Stimulated activated CD8-positive, alpha-beta memory T cell treated with anti-CD3 and anti-CD28 coated beads, Interleukin-7, amount 100 ng/mL, for 1 hour (primary cell): ENCODE results near the gene VPS16.
"Not testable (repeated sequence)": the region's sequence is repeated elsewhere in the genome, so short reads cannot be mapped to it uniquely, and the experiment has no call there.

Experiments used
- DNase-seq, 2 donors: peaks; one replicate each; pipeline ENCODE4 v3.0.0-alpha.2; 2020; ENCODE audit warnings: low read depth in 2 of 2

The VPS16 gene

DNA sequence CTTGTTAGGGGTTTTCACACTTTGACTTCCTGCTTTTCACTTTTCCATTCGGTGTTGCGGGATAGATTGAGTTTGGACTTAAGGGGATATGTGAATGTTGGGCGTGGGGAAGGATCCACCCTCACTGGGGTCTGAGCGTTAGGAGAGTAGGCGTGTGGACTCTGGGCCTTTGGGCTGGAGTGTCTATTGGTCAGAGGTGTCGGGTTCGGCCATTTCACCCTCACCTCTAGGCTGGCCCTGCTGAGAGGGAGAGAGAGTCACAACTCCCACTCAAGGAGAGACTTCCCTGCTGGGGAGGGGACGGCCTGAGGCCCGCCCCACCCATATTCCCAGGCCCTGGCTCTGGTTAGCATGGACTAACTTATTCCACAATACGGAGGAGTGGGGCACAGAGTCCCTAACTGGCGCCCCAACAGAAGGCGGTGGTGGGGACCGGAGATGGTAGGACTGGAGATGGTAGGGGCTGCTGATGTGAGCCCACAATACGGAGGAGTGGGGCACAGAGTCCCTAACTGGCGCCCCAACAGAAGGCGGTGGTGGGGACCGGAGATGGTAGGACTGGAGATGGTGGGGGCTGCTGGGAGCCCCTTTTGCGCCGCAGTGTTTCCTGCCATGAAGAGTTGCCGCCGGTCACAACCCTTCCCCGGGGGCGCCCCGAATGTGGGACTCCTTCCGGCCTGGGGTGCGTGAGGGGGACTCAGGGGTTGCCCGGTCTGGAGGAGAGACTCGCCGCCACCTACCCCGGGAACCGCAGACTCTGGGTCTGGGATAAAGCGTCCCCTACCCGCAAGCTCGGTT, 31.3 kb downstream of the VPS16 start:
- DNase-seq, result no peak

DNA sequence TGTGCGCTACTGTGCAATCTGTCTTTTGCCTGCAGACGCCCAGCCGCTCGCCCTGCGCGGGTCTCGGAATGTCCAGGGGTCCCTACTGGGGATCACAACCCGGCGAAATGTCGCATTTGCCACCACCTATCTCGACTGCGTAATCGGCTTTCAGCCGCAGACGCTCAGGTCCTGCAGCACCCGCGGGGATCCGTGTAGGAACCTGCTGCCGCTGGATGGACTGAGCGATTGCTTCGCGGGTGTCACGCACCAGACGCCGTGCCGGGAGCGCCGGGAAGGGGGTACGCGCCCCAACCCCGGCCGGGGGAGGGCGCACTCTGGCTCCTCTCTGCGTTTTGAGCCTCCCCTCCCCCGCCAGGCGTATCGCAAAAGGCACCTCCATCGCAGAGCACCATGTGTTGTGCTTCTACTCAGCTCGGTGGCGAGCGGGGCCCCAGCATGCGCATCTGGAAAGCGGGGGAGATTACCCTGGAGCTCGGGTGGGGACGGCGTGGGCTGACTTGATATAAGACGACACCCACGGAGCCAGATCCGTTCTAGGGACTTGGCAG, 32.0 kb downstream of the VPS16 start:
- peak; percentile 42 to 52 for DNase-seq

DNA sequence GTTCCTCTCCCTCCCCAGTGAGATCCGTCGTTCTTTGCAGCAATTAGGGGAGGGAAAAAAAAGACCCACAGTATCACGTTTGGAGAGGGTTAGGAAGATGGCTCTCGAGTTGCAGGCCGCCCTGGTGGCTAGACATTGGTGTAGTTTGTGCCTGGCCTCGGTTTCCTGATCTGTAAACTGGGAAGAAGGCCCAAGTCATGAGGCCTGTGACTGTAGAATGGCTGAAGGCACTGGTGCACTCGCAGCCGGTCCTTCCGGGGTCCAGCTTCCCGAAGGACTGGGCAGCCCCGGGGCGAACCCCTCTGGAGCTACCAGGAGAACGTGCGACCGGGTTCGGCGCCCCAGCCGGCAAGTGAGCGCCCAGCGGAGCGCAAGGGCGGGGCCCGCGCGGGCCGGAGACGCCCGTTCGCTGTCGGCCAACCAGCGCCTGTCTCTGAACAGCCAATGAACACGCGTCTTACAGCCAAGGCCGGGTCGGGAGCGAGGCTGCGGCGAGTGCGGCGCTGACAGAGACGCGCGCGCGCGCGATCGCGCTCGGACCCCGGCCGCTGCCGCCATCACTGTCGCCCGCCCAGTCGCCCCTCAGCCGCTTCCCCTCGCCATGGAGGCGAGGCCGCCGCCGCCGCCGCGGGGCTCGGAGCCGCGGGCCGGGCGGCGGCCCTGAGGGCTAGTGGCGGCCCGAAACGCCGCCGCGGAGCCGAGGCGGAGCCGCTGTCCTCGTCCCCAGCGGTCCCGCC, 32.6 kb downstream of the VPS16 start, which contains the start of gene PTPRA:
PTPRA (plus strand) TSS at position 472 of the 737 bp plus-strand sequence. CDS start 90,797 bp downstream, outside the sequence.
- DNase-seq, result peak; percentile 83 to 86

DNA sequence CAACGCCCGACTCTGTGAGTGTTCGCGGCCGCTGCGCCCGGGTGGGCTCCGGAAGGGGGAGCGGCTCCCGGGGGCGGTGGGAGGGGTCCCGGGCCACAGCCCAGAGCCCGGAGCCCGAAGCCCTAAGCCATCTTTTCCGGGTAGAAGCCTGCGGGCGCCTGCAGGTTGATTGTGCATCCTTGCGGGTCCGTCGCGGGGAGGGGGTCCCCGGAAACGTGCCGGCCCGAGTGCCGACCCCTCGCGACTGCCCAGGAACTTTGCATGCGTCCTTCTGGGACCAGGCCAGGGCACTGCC, 33.1 kb downstream of the VPS16 start:
- DNase-seq, result peak; percentile 23 to 26

DNA sequence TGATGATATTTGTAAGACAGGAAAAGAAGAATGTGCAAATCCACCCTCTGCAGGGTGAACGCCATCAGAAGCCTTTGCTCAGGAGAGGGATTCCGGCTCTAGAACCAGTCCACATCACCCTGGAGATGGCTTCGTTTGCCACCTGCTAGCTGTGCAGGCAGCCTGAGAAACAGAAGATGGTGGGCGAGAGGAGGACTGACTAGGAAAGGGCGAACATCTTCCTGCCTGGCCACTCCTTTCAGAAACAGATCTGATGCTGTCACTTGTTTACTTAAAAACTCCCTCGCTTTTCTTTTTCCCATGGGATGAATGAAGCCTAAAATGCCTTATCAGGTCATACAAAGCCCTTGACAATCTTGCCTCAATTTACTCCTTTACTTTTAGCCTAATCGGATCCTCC, 33.9 kb downstream of the VPS16 start:
- DNase-seq, result no peak

DNA sequence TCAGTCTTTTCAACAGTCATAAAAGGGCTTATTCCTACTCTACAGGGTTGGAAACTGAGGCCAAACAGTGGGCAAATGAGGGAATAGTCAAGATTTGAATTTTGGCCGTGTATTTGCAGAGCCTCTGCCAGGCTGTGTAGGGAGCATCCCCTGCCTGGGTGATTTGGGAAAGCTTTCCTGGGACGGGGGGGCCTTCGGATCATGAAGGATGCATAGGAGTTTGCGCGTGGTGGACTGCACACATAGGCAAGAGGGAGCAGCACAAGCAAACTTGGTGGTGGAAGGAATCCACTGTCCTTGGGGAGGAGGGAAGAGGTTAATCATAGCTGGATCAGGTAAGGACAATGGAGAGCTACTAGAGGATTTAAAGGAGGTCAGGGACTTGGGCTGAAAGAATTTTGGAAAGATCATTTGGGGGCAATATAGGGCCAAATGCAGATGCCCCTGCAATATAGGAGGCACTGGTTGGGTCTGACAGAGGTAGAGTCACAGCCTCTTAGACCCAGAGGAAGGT, 35.2 kb downstream of the VPS16 start:
- no peak for DNase-seq

DNA sequence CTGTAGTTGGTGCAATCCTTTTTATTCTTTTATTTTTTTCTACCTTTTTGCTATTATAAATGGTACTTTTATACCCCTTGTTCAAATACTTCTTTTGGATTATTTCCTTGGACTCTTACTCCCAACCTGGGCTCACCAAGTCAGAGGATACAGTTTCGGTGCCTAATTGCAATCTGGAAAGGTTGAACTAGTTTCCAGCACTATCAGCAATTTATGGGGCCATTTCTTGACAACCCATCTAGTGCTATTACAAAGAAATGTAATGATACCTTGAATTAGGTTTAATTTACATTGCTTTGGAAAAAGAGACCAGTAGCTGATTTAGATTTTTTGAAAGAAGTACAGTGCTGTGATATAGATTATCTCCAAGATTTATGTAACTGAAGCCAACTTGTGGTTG, 38.0 kb downstream of the VPS16 start:
- DNase-seq, result no peak

DNA sequence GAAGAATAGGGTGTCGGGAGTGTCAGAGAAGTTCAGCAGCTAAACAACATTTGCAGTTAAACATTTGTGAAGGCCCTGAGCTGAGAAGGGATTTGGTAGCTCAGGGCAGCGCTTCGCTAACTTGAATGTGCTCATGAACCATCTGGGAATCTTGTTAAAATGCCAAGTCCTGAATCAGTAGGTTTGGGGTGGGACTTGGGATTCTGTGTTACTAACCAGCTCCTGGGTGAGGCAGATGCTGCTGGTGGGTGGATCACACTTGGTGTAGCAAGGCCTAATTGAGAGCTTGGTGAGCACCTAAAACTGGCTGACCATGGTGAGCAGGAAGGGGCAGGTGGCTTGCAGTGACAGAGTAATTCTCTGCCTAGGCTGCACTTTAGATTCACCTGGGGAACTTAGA, 38.6 kb downstream of the VPS16 start:
- no peak for DNase-seq

DNA sequence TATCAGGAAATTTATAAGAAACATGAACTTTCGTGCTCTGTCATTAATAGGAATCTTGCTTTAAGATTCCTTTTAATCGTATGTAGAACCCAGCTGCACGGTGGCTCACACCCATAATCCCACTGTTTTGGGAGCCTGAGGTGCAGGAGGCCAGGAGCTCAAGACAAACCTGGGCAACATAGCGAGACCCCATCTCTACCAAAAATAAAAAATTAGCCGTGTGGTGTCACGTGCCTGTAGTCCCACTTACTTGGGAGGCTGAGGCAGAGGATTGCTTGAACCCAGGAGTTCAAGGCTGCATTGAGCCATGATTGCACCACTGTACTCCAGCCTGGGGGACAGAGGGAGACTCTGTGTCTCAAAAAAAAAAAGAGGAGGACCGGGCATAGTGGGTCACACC, 40.1 kb downstream of the VPS16 start:
- DNase-seq, result no peak

DNA sequence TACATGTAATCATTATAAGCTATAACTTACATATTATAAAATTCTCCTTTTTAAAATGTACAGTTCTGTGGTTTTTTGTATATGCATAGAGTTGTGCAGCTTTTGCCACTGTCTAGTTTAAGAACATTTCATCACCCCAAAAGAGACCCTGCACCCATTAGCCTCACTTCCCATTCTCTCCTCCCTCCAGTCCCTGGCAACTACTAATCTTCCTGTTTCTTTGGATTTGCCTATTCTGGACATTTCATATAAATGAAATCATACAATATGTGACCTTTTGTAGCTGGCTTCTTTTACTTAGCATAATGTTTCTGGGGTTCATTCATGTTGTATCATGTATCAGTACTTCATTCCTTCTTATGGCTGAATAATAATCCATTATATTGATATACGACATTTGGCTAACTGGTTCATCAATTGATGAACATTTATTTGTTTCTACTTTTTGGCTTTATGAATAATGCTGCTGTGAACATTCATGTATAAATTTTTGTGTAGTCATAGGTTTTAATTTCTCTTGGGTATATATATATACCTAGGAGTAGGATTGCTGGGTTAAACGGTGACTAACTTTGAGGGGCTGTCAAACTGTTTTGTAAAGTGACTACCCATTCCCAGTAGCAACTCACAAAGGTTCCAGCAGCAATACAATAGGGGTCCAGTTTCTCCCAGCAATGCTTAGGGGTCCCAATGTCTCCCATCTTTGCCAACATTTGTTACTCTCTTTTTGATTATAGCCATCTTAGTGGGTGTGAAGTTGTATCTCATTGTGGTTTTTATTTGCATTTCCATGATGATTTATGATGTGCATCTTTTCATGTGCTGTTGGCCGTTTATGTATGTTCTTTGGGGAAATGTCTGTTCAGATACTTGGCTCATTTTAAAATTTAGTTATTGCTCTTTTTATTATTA, 43.4 kb downstream of the VPS16 start:
- DNase-seq, result no peak

DNA sequence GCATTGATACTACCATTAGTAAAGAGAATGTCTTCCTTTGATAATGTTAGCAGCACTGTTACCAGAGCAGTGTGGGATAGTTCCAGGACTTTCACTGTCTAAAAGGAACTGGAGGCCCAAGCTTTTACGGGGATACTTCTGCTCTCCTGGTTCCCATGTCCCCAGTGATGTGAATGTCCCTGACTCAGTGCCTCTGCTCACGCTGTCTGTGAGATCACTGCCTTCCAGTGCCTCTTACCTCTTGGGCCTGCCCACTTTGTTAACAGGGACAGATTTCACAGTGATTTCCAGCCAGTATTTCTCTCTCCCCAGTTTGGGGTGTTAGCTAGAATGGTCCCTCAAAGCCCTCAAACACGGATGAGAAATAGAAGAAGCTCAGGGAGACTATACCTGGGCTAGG, 47.2 kb downstream of the VPS16 start:
- no peak for DNase-seq

DNA sequence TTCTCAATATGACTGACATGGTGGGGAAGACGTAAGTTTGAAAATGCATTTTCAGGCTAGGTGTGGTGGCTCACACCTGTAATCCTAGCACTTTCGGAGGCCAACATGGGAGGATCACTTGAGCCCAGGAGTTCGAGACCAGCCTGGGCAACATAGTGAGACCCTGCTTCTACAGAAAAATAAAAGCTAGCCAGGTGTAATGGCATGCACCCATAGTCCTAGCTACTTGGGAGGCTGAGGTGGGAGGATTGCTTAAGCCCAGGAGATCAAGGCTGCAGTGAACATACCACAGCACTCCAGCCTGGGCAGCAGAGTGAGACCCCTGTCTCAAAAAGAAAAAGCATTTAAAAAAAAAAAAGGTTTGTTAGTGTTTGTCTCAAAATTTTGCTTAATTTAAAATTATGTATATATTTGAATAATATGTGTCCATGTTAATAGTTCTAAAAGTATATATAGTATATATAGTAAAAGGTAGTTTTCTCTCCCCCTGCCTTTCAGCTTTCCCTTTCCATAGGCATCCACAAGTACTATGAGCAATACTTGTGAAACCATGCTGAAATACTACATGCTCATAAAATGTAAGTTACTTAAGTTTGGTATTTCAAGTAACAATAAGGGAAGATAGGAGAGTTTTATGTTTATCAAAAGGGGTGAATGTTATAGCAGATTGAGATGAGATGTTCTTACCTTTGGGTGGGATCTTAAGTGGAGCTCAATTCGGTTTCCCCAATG, 47.8 kb downstream of the VPS16 start:
- DNase-seq, result no peak

DNA sequence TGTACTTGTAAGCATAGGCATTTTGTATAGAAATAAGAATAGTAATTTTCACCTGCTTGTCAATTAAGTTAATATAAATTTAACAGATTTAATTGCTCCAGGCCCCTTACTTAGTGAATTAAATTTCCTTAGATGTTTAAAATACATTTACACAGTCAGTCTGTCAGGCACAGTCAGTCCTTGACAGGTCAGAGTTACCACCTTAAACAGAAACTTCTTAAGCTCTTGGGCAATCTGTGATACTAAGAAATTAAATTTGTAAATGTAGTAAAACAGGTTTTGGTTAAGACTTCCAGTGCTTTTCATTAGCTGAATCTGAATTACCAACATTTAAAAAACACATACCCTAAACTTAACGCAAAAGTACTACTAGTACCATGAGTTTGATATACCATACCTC, 48.7 kb downstream of the VPS16 start:
- no peak for DNase-seq

DNA sequence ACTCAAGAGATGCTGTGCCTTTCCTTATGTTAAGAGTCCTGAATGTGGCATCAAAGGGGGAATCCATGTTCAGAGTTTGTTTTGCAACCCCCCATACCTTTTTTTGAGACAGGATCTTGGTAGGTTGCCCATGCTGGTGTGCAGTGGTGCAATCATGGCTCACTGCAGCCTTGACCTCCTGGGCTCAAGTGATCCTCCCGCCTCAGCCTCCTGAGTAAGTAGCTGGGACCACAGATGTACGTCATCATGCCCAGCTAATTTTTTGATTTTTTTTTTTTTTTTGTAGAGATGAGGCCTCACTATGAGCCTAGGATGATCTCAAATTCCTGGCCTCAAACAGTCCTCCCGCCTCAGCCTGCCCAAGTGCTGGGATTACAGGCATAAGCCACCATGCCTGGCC, 49.3 kb downstream of the VPS16 start:
- no peak for DNase-seq

DNA sequence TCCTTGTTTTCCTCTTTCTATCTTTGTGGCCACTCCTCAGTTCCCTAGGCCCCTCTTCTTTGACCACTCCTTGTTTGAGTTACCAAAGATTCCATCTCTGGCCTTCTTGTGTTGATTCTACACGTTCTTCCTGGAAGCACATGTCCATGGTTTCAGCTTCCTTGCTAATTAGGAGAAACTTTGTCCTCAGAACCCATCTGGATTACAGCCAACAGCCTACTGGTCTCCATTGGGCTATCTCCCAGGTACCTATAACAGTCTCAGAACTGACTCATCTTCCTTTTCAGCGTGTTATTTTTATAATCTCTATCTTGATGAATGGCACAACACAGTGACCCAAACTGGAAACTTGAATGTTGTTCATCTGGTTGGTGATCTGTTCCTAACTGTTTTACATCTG, 50.2 kb downstream of the VPS16 start:
- no peak for DNase-seq

DNA sequence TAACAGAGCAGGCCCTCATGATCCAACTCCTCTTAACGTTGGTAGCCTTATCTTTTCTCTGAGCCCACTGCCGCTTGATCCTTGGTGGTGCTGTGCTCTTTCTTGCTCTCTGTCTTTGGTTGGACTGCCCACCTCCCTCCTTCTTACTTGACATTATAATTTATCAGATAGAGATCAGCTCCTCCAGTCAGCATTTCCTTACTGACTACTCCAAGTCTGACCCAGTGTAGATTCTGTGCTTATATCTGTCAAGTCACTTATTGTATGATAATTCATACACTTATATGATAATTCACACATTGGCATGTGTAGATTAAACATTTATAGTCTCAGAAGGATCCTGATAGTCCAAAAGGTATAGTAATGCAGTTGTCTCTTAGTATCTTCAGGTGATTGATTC, 50.8 kb downstream of the VPS16 start:
- no peak for DNase-seq

DNA sequence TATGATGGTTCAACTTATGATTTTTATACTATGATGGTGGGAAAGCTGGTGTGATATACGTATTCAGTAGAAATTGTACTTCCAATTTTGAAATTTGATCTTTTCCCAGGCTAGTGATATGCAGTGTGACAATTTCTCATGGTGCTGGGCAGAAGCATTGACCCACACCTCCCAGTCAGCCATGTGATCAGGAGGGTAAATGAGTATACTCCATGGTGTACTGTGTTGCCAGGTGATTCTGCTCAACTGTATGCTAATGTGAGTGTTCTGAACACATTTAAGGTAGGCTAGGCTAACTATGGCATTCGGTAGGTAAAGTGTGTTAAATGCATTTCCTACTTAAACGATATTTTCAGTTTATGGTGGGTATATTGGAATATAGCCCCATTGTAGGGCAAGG, 51.8 kb downstream of the VPS16 start:
- no peak for DNase-seq

DNA sequence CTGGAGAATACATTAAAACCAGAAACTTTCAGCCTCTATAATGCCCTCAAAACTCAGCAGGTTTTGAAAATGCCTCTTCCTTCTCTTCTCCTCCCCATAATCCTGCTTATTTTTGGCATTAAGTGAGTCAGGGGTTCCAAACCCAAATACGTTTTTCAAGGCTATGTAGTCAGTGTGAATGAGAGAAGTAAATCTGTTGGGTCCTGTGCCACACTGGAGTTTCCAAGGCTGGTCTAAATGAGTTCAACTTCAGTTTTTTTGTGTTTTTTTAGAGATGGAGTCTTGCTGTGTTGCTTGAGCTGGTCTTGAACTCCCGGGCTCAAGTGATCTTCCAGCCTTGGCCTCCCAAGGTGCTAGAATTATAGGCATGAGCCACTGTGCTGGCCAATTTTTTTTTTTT, 53.7 kb downstream of the VPS16 start:
- no peak for DNase-seq

DNA sequence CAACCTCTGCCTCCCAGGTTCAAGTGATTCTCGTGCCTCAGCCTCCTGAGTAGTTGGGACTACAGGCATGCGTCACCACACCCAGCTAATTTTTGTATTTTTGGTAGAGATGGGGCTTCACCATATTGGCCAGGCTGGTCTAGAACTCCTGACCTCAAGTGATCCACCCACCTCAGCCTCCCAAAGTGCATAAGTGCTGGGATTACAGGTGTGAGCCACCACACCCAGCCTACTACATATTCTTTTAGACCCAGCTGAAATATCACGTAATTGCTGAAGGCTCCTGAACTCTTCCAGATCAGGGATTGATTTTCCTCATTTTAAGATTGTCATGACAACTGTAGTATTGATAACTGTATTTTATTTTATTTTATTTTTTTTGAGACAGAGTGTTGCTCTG, 54.6 kb downstream of the VPS16 start:
- not testable (repeated sequence) for DNase-seq

DNA sequence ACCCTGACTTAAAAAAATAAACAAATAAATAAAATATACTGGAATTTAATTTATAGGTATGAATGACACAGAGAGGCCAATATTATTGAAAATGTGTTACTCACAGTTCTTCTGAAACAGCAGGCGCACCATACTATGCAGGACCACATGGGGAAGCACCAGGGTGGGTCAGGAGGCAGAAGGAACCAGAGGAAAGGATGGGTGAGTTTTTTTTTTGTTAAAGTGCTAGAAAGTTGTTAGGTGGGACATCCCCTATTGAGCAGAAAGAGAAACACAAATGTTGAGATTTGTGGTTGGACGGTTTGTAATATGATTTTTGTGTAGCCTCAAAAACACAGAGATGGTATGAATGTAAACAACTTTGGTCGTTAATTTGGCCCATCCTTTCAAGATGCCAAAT, 58.7 kb downstream of the VPS16 start:
- DNase-seq, result no peak
